Pancreas (tissue), 10 donors: ENCODE results near the gene CMIP. TPM values are rescaled to one million over a fixed set of nuclear protein-coding genes. Genes with fewer than 3 reads are reported as not detected.

Experiments
- ATAC-seq, 4 donors: fragments of 200-7000 bp; cut with Tn5 transposase; one replicate each; pipeline versions ENCODE4 v1.8.0 to v1.9.1; 2020; ENCODE audit warnings: mild to moderate bottlenecking in 4 of 4, moderate library complexity in 4 of 4
- DNase-seq, 6 donors: peaks; one replicate each; pipeline ENCODE4 v3.0.0-alpha.2; 2020
- FAIRE-seq: peaks from 2 replicates; lab custom pipeline; 2012; peaks lifted over from hg19 to GRCh38; lab: Jason Lieb, UNC
- H3K27ac ChIP-seq, 4 donors: fragments of 200-600 bp; sonication (generic); 1 replicate in 3 of 4; 2 replicates in 1 of 4; pipeline versions ENCODE4 v1.5.0 to v1.8.0; 2020
- H3K27me3 ChIP-seq, 4 donors: fragments of 200-600 bp; one replicate each; pipeline ENCODE4 v1.8.0; 2021
- H3K36me3 ChIP-seq, 3 donors: fragments of 200-600 bp; sonication (generic) in 1 of 3; one replicate each; pipeline versions ENCODE4 v1.5.0 to v1.8.0; 2020 to 2021
- H3K4me1 ChIP-seq, 3 donors: fragments of 200-600 bp; one replicate each; pipeline ENCODE4 v1.8.0; 2021
- H3K4me3 ChIP-seq, 4 donors: fragments of 200-600 bp; sonication (generic) in 2 of 4; one replicate each; pipeline versions ENCODE4 v1.5.0 to v1.8.0; 2020 to 2021
- H3K9me3 ChIP-seq, 4 donors: fragments of 200-600 bp; one replicate each; pipeline ENCODE4 v1.8.0; 2021
- WGBS, 2 donors: extraction: QIAGEN DNeasy Blood & Tissue Kit; methylation state at CpG; one replicate each; pipeline ENCODE4 v1.1.7; 2013; 5-methylcytosine and 5-hydroxymethylcytosine counted together
- intact Hi-C, 3 donors: fragments of 100-400 bp; cut with DNase I; formaldehyde crosslinking; loops; one replicate each; pipeline versions ENCODE4 v1.11.1 to v1.14.2; 2022
- polyA plus RNA-seq, 2 donors: library from polyadenylated mRNA; stranded (reverse); fragments of 200-250 nt; gene quantifications; one replicate each; pipeline ENCODE4 v1.2.3, GENCODE V29; 2013
- total RNA-seq, 6 donors: library from RNA; stranded (reverse); fragmentation: NEBNext Ultra II Directional in 4 of 6; extraction: Animal tissue kit (Norgen Biotek cat#: 25700) in 4 of 6; gene quantifications; one replicate each; pipeline versions ENCODE4 v1.2.1 to v1.2.4, GENCODE V29; 2021 to 2023
- TF ChIP-seq, protein P1 (sequence below), 4 donors: fragments of 200-600 bp; sonication (generic) in 3 of 4; IDR thresholded peaks; one replicate each; pipeline versions ENCODE4 v1.5.0 to v1.8.0; 2021; ENCODE audit warnings: antibody characterized with exemption in 4 of 4
- donor health status: healthy with polysubstance abuse.
- donor health status: DM: no; HTN: no; CAD: no; lungs with moderate emphysema.
- donor health status: DM: no; HTN: no; CAD: no.
- donor health status: control.
- donor health status: control.
- donor health status: Bipolar disorder and iron deficiency.
- donor health status: DM: yes; HTN: yes; CAD: no.
- donor health status: DM: no; HTN: no; CAD: no.
- donor health status: DM: no; HTN: no; CAD: no.
- donor health status: DM: yes; HTN: yes; CAD: no.

Gene CMIP
- total and polyA plus RNA-seq, 8 donors: 9.7 to 37.0 (median 21.5) TPM

DNA sequence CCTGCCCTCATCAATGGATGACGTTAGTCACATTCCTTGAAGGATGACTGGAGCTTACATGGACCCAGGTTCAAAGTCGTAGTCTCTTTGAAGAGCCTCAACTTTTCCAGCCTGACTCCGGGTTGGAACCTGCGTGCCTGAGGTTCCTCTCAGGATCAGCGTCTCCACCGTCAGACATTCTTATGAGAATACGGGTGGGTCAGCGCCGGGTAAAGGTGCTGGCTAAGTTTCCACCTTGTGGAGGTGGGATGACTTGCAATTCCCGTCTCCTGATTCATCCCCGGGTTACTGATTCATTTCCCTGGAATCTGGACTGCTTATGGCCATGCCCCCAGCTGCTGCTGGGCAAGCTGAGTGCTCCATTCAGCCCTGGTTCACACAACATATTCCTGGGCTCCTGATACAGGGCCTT, 38.9 kb upstream of the CMIP start:
- H3K27ac ChIP-seq: no peak overlapping the region
- intact Hi-C loops: no loop called here
- peak in 2 of 6 donors; percentile 17 to 30 for DNase-seq

DNA sequence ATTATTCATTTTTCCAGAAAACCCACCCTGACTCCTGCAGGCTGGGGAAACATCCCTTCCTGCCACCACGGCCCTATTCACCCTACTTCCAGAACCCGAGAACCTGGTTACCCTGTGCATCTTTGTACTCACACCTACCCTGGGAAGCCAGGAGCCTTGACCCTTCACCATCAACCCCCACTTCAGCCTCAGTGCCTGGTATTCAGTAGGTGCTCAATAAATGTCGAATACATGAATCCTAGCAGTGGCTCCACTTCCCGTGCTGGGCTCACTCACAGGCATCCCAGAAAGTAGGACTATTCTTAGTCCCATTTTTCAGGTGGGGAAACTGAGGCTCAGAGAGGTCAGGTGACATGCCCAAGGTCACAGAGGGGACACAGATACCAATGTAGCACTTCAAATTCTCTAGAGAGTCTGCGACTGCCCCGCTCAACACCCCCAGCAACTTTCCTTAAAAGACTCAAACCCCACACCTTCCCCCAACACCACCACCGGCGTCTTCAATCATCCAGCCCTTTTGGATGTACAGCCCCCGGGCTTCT, 36.1 kb upstream of the CMIP start:
- Histone ChIP-seq H3K27ac (no peak overlapping the region), H3K4me1 (peaks cover 0 to 3% (median 0%) of the 10 kb centered on the region in 3 donors), H3K27me3 (no peaks in the 10 kb centered on the region), H3K36me3 (no peaks in the 10 kb centered on the region), H3K9me3 (no peaks in the 10 kb centered on the region), H3K4me3 (no peak overlapping the region)
- 70 to 79% methylated on average over 9 of the region's 9 CpGs for WGBS, 2 donors
- intact Hi-C loops: no loop called here
- TF ChIP-seq, protein P1, sequence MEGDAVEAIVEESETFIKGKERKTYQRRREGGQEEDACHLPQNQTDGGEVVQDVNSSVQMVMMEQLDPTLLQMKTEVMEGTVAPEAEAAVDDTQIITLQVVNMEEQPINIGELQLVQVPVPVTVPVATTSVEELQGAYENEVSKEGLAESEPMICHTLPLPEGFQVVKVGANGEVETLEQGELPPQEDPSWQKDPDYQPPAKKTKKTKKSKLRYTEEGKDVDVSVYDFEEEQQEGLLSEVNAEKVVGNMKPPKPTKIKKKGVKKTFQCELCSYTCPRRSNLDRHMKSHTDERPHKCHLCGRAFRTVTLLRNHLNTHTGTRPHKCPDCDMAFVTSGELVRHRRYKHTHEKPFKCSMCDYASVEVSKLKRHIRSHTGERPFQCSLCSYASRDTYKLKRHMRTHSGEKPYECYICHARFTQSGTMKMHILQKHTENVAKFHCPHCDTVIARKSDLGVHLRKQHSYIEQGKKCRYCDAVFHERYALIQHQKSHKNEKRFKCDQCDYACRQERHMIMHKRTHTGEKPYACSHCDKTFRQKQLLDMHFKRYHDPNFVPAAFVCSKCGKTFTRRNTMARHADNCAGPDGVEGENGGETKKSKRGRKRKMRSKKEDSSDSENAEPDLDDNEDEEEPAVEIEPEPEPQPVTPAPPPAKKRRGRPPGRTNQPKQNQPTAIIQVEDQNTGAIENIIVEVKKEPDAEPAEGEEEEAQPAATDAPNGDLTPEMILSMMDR (IDR thresholded peaks at IDR 0.05): no peak
- DNase-seq (no peak), FAIRE-seq (no peak), ATAC-seq (no peak)

More for the DNA sequence above, 38.9 kb upstream of the CMIP start:
- Histone ChIP-seq H3K4me3 (no peak overlapping the region), H3K9me3 (no peaks in the 10 kb centered on the region), H3K27me3 (no peaks in the 10 kb centered on the region), H3K36me3 (no peaks in the 10 kb centered on the region), H3K4me1 (peaks cover 0 to 3% (median 0%) of the 10 kb centered on the region in 3 donors)
- TF ChIP-seq, protein P1 (IDR thresholded peaks at IDR 0.05): no peak
- WGBS, 2 donors: 38 to 49% methylated on average over 11 of the region's 11 CpGs
- ATAC-seq (peak; percentile 24 to 56 (median 40)), FAIRE-seq (no peak)

DNA sequence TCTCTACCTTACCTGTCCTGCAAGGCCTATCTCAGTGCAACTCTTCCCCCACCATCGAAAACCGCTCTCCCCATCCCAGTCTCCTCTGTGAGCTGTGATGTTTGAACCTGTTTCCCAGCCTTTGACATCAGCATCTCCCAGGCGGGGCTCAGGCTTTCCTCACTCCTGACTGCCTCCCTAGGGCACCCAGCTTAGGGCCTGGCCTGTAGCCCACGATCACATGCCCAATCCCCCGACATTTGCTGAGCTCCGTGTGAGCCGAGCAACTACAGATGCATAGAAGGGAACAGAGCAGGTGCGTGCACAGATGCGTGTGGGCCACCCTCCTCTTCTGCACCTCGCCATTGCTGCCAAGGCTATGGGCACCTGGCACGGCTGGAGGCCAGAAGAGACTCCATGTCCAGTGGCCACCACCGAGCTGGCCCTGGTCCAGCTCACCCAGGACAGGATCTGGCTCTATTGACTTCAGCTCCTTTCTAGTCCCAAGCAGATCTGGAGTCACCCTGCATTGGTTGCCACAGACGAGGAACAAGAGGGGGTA, 35.5 kb upstream of the CMIP start:
- TF ChIP-seq, protein P1 (IDR thresholded peaks at IDR 0.05): no peak
- no peak for ATAC-seq
- Histone ChIP-seq H3K4me3 (no peak overlapping the region), H3K9me3 (no peaks in the 10 kb centered on the region), H3K27me3 (no peaks in the 10 kb centered on the region), H3K36me3 (no peaks in the 10 kb centered on the region), H3K27ac (no peak overlapping the region), H3K4me1 (no peaks in the 10 kb centered on the region)
- intact Hi-C loops: no loop called here
- WGBS, 2 donors: 58 to 68% methylated on average over 13 of the region's 13 CpGs
- no peak for FAIRE-seq
- DNase-seq: peak in 1 of 6 donors; percentile 33

DNA sequence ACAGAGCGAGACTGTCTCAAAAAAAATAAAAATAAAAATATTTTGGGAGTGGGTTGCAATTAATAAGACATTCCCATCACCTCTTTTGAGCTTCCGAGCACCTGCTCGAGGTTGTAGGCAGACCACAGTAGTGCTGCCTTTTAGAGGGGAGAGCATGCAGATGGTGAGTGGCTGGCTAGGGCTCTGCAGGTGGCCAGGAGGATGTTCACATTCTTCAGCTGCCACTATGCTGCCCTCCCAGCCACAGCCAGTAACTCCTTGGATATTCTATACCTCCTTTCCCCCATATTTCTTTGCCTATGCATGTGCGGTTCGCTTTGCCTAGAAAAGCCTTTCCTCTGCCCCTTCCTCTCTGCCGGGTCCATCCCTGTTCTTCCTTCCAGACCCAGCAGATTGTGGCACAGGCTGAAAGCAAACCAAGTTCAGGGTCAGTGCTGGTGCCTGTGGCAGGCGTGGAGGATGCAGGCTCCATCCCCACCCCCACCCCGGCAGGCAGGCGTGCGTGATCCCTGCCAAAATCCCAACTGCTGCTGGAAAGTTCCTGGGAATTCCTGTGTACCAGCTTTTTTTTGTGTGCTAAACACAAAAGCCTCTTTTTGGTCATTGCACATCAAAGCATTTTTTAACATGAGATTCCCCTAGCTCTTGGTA, 33.8 kb upstream of the CMIP start:
- Histone ChIP-seq H3K9me3 (no peaks in the 10 kb centered on the region), H3K27me3 (no peaks in the 10 kb centered on the region), H3K4me3 (no peak overlapping the region), H3K36me3 (no peaks in the 10 kb centered on the region), H3K27ac (no peak overlapping the region), H3K4me1 (no peaks in the 10 kb centered on the region)
- FAIRE-seq (no peak), ATAC-seq (no peak), DNase-seq (no peak)
- intact Hi-C loops: no loop called here
- WGBS, 2 donors: 47 to 51% methylated on average over 10 of the region's 10 CpGs
- TF ChIP-seq, protein P1 (IDR thresholded peaks at IDR 0.05): no peak
